Activated CD4-positive, alpha-beta T cell treated with anti-CD3 and anti-CD28 coated beads, Interleukin-2, Interleukin-4, amounts not matched to agents 100 ng/mL and 50 ng/mL, durations not matched to agents 16 hours and 8 hours (primary cell): Measurements from ENCODE around the gene EPB41L4A.
"Not testable (repeated sequence)": the region's sequence is repeated elsewhere in the genome, so short reads cannot be mapped to it uniquely, and the experiment has no call there.

Source experiments
- DNase-seq: peaks from one replicate; pipeline ENCODE4 v3.0.0-alpha.2; 2020; ENCODE audit warnings: low spot score

EPB41L4A gene

DNA sequence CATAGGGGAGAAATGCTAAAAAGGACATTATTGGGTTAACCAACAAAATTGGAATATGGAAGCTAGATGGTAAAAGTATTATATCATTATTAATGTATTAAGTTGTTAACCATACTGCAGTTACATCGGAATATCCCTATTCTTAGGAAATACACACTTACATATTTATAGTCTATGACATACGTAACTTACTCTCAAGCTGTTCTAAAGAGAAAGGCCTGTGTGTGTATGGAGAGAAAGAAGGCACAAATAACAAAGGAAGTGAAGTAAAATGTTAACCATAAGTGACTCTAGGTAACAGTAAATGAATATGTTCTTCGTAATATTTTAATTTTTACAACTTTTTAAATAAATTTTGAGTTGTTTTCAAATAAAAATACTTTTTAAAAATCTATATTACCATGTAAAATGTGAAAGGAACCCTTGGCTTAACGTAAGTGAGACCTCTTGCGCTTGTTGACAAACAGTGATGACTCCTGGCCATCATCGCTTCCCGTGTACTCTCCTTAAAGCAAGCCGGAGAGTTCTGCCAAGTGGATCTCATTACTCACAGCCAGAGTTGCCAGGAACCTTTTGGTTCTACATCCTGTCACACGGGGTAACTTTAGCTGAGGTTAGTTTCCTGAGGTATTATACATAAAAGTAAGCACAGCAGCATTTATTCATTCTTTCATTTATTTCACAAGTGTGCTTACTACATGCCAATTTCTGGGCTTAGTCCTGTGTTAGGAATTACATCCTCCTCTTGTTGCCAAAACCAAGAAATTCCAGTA, 165.4 kb downstream of the EPB41L4A start:
- no peak for DNase-seq

DNA sequence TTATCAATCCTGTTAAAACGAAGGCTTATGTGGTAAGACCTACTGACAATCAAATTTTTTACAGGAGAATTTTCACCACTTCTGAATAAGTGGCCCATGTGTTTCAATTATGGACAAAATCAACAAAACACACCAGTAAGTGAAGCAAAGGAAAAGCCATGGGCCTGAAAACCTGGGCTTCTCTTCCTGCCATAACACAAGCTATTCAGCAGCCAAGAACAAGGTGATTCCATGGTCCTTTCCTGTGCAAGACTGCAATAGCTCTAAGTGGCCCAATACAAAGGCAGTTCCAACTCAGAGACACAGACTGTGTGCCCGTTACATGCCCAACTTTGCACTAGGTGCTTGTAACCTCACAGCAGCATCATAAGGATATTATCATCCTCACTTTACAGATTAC, 168.5 kb downstream of the EPB41L4A start:
- DNase-seq: no peak

DNA sequence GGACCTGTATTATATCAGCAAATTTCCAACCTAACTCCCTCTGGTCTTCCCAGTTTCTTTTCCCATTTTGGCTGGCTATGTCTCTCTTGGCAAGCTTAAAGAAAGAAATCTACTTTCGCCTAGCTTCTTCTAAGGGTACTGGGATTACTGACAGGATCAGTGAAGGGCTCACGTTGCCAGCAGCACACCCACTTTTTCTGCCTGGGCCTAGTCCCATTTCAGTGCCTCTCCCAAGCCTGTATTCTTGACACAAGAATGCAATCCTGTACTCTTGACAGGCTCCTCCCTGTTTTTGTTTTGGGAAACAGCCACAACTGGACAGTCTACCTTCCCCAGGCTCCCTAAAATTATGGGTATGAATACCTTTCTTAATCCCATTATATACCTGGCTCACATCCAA, 170.5 kb downstream of the EPB41L4A start:
- no peak for DNase-seq

DNA sequence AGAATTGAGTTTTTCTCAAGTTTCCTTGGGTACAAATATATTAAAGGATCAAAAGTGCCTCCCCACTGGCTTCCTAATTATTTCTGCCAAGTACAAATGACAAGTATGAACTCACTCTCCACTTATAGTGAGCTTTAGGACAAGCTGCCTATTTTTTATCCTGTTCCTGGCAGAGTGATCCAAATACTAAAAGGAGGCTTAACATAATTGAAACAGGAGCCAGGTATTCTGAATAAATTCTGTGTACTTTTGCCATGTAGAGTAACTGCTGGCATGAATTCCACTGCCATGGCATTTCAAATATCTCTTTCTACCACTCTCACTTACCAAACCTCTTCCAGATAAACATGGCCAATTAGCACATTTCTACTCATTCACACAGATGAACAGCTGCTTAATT, 171.1 kb downstream of the EPB41L4A start:
- DNase-seq: no peak

DNA sequence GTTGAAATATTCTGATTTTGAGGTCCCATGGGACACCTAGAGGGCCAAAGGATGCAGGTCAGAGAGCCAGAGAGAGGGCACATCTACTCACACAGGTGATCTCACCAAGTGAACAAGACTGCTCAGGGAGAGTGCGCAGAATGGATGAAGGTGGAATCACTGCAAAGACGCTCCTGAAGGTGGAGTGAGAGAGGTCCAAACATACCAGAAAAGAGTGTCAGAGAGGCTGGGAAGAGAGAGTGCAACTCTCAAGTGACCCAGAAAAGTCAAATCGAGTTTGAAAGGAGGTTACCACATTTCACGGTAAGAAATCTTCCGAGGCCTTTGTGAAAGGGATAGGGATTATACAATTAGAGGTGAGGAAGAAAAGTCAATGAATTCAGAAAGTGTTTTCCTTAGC, 173.4 kb downstream of the EPB41L4A start:
- DNase-seq: no peak

DNA sequence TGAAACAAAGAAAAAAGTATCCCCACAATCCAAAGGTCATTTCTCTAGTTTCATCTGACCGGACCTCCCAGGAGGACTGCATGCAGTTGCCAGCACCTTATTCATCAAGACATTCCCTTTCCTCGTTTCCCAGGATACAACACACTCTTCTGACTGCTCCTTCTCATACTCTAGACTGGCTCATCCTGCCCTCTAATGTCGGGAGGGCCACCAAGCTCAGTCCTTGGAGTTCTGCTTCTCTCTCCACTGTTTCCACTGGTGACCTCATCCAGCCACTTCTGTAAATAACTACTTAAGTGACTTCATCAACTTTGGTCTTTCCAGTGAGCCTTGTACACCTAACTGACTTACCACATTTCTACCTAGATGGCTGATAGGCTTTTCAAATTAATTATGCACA, 179.1 kb downstream of the EPB41L4A start:
- DNase-seq: no peak

DNA sequence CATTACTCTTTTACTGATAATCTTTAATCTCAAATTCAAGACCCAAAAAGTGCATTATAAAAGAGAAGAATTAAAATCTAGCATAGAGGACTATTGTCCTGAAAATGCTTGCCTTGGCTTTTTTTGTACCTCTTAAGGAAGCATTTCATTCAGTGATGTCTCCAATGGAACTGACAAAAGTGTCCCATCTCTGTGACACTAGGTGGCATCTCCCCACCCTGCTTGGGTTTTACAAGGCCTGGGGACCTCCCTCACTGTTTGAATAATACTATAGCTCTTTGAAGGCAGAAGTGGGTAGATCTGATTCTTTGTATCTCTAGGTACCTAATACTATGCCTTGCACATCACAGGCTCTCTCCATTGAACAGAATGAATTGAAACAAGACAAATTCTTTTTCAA, 180.6 kb downstream of the EPB41L4A start:
- DNase-seq: no peak

DNA sequence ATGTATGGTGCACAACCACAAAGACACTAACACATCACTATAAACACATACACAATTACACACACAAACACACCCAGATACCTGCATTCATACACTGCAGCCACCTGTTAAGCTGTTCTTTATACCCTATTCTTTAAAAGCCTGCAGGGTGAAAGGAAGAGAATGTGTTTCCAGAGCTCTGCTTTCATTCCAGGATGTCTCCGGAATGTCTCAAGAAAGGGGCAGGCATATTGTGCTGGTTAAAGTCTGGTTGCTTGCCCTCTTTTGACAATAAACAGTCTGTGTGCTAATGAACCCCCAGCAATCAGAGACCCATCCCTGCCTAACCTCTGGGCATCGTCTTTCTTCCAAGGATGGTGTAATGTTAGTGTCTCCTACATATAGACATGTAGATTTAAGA, 181.6 kb downstream of the EPB41L4A start:
- no peak for DNase-seq

DNA sequence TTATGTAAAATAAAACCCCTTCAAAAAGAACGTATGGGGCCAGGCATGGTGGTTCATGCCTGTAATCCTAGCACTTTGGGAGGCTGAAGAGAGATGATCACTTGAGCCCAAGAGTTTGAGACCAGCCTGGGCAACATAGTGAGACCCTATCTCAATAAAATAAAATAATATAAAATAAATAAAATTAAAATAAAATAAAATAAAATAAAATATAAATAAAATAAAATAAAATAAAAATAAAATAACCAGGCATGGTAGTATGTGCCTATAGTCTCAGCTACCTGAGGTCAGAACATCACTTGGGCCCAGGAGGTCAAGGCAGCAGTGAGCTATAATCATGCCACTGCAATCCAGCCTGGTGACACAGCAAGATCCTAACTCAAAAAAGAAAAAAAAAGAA, 185.1 kb downstream of the EPB41L4A start:
- no peak for DNase-seq

DNA sequence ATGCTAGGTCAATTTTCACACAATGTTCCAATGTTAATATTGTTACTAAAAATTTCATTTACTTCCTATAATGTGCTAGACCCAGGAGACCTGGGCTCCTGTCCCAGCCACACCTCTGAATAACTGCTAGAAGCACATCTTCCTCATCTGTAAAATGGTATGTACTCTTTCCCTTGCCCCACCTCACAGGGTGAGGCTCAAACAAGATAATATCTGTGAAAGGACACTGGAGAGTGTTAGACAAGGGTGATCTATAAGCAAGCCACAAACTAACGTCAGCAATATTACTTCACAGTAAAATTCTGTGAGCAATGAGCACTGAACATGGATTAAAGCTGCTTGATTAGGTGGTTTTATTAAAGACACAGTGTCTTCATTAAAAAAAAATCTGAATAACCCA, 186.4 kb downstream of the EPB41L4A start:
- no peak for DNase-seq

DNA sequence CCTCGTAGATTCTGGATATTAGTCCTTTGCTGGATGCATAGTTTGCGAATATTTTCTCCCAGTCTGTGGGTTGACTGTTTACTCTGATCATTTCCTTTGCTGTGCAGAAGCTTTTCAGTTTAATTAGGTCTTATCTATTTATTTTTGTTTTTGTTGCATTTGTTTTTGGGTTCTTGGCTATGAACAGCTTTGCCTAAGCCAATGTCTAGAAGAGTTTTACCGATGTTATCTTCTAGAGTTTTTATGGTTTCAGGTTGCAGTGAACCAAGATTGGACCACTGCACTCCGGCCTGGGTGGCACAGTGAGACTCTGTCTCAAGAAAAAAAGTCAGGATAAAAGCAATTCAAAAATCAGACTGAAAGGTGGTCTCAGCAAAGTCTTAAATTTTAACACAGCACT, 188.5 kb downstream of the EPB41L4A start:
- no peak for DNase-seq

DNA sequence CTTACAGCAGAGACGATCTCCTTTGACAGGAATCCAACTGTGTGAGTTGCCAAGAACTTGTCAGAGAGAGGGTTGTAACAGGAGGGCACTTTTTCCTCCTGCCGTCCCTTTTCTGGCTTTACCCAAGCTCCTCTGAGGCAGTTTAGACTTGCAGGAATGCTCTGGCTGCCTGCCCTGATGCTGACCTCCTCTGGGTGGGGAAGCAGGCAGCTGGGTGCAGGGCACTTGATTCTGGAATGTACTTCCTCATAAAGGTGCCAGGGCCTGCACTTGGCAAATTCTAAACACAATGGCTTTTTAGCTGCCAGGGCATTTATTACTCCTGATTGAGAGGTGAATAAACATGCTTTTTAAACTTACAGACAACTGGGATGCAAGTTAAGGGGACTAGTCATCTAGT, 190.4 kb downstream of the EPB41L4A start:
- DNase-seq: no peak

DNA sequence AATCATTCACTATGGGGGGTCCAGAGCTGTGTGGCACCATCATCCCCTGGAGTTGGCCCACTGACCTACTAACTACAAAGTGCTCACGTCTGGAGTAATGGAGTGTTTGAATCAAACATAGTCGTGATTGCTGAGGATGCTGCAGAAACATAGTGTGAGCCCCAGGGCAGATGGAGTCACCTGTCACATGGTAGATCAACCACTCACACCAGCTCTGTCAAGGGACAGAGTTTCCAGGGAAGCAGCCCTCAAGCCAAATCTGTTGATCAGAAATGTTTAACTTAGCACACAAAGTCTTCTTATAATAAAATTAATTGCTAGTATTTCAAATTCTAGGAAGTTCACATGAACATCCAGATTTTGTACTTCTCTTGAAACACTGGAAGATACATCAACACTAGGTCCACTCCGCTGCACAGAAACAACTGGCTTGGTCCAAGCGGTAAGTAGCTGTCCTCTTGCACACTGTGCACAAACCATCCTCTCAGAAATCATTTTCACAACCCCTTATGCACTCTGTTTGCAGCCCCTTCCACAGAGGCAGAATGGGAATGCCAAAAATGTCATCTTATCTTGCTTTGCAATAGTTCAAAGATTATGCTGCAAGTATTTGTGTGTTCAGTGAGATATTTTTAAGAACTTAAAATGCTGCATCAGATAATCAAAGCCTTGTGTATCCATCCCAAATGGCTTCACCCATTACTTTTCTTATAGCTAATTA, 191.0 kb downstream of the EPB41L4A start:
- no peak for DNase-seq

DNA sequence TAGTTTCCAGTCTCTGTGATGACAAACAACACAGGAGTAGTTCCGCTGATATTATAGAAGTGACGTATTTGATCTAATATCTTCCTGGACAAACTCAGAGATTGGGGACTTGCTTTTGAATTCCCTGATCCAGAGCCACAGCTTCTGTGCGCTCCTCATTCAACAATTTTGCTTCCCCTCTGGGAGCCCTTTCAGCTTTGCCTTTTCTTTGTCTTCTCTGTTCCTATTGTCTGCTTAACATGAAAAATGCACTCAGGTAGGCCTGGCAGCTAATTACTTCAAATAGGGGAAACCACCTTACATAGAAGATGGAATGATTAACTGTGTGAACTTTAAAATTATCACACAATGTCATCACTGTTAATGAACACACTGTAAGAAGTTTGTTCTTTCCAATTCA, 192.9 kb downstream of the EPB41L4A start:
- no peak for DNase-seq

DNA sequence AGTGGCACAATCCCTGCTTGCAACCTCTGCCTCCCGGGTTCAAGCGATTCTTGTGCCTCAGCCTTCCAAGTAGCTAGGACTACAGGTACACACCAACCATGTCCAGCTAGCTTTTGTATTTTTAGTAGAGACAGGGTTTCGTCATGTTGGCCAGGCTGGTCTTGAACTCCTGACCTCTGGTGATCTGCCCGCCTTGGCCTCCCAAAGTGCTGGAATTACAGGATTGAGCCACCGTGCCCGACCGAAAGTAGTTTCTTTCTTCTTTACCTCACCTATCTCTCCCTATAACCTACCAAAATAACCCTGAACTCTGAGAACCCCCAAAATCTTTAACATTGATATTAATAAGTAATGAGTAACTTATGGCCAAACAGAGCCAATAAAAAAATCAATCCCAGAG, 196.1 kb downstream of the EPB41L4A start:
- DNase-seq: not testable (repeated sequence)

DNA sequence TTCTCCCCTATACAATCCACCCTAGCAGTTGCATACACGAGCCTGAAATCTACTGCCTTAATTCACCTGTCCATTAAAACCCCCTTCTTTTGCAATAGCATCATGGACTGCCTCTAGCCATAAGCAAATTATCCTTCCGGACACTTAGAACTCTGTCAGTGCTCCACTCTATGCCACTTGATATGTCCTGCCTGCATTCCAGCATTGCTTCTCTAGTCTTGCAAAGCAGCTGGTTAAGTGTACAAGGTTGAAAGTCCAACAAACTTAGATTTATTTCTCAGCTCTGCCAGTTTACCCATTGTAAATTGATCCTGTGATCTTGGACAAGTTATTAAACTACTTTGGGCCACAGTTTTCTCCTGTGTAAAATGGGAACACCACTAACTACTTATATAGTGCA, 197.9 kb downstream of the EPB41L4A start:
- DNase-seq: no peak

DNA sequence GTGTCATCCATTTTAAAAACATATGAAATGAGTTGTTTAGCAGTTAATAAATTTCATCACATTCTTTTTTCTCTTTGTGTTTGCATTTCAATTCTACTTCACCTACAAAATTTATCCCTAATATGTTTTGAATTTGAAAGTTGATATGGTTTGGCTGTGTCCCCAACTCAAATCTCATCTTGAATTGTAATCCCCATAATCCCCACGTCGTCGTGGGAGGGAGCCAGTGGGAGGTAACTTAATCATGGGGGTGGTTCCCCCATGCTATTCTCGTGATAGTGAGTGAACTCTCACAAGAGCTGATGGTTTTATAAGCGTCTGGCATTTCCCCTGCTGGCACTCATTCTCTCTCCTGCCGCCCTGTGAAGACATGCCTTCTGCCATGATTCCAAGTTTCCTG, 200.1 kb downstream of the EPB41L4A start:
- DNase-seq: no peak

DNA sequence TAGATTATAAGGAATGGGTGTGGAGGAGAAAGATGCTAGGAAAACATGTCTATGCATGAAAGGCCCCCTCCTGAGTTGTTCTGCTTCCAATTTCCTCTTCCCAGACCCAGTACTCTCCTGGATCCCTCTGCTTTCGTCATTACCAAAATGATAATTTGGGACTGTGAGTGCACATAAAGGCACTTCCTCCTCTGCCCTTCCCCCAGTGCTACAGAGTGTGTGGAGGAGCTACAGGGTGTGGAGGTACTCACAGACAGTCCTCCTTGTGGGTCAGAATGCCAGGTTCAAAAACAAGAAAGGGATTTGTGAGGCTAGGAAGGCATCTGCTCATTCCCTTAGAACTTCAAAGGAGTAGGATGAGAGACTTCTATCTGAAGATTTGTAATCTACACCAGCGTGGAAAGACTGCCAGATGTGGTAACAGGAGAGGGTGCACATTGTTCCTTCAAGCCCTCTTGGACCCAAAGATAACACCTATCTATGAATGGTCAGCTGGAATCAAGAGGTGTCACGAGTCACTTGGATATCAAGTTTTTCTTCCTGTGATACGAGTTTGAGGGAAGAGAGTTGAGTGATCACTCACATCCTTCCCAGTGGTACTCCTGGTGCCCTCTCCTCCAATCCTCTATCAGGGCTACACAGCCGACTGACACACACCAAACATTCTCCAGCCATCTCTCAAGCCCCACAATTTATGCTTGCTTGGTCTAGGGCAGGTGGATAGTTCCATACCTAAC, 201.1 kb downstream of the EPB41L4A start:
- DNase-seq: no peak

DNA sequence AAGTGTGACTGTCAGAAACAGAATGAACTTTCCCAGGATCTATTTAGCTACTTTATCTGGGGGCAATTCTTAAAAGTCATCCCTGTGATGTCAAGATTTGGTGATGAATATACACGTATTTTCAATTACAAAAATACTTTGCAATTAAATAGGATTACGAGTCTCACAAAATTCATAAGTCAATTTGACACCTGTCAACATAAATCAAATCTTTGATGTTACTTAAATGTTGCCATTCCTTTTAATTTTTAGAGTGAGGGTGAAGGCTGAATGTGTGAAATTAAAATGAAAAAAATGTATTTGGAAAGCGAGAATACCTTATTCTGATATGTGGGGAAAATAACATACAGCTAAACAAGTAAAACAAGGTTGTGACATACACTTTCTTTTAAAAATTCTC, 202.9 kb downstream of the EPB41L4A start:
- no peak for DNase-seq

DNA sequence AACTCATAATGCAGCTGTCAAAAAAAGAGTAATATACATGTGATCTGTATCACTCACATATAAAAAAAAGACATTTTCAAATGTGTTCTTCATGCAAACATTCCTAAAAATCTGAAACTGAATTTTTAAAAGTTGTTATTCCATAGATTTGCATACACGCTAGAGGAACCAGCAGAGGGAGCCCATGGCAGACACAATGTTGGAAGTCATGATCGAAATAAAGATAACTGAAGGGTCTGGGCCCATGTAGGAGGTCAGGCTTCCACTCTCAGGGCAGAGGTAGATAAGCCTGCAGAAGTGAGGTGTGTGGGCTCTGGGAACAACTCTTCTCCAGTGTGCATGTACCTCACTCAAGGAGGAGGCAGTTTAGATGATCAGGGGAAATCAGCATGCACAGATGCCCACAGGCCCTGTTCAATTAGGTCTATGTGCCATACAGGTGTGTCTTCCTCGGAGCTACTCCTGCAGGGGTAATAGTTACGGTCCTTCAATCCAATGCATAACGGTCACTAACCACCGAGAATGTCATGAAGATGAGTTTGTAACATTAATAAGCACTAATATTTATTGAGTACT, 208.6 kb downstream of the EPB41L4A start:
- no peak for DNase-seq

DNA sequence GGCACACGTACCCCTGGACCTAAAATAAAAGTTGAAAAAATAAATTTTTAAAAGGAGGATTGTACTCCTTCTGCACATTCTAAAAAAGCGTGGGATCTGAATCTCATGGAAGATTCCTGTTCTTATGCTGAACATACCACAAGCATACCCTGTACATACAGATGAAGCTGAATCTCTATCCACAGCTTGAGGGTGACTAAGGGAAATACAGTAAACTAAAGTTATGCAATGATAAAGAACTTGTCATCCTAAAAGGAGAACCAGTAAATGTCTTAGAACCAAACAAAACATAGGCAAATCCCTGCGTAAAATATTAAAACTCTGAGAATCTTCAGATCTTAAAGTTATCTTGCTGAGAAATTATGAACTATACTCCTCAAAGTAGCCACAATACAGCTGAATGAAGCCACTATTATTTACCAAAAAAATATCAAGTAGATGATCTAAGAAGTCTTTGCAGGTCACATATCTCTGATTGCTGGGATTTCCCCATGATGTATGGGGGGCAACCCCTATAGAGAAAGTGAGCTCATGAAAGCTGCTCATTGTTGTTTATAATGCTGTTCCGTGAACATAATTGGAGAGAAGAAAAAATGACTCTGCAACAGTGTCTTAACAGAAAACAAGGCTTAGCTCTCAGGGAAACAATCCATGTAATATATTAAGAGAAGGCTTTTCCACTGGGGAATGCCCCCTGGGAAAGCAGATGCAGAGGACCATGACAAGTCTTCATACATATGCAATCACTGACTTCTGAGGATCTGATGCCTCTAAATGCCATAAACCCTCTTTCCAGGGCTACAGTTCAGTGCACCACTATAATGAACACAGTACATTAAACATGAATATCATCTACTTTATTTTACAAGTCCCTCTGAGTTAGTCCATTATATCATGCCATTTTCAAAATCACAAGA, 210.1 kb downstream of the EPB41L4A start:
- DNase-seq: no peak

DNA sequence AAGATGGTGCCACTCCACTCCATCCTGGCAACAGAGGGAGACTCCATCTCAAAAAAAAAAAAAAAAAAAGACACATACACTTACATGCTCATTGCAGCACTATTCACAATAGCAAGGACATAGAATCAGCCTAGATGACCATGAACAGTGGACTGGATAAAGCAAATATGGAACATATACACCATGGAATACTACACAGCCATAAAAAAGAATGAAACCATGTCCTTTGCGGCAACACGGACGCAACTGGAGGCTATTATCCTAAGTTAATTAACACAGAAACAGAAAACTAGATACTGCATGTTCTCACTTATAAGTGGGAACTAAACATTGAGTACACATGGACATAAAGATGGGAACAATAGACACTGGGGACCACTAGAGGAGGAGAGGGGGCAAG, 210.9 kb downstream of the EPB41L4A start:
- not testable (repeated sequence) for DNase-seq
